Neural cell (in vitro differentiated cells): ENCODE measurements around the gene XPNPEP3. TPM values are rescaled to one million over a fixed set of nuclear protein-coding genes. Genes with fewer than 3 reads are reported as not detected.

Source experiments
- H2AFZ ChIP-seq: fragments of 200-600, 300-800 bp; sonication (generic), shearing (Covaris generic); 2 replicates; pipeline ENCODE4 v1.6.0; 2014; ENCODE audit warnings: low read depth, mild to moderate bottlenecking, antibody characterized with exemption, low read length, moderate library complexity
- H3F3A ChIP-seq: fragments of 200-600 bp; shearing (Covaris generic); 2 replicates; pipeline ENCODE4 v1.6.1; 2016; ENCODE audit warnings: mild to moderate bottlenecking, moderate library complexity, mixed read lengths, antibody characterized with exemption, low read length; ENCODE audit not compliant: insufficient read depth, poor library complexity, severe bottlenecking
- H3K27ac ChIP-seq: fragments of 200-600, 300-800 bp; sonication (generic), shearing (Covaris generic); 2 replicates; pipeline ENCODE4 v1.5.1; 2014; ENCODE audit warnings: mild to moderate bottlenecking, low read length, moderate library complexity
- H3K27me3 ChIP-seq: fragments of 300-800, 200-600 bp; sonication (generic), shearing (Covaris generic); 2 replicates; pipeline ENCODE4 v1.6.0; 2014; ENCODE audit warnings: mild to moderate bottlenecking, low read depth, low read length, moderate library complexity; ENCODE audit not compliant: insufficient read depth
- H3K36me3 ChIP-seq: fragments of 300-800, 200-600 bp; sonication (generic), shearing (Covaris generic); 2 replicates; pipeline ENCODE4 v1.5.1; 2014; ENCODE audit warnings: mild to moderate bottlenecking, antibody characterized with exemption, low read length, moderate library complexity; ENCODE audit not compliant: insufficient read depth
- H3K4me2 ChIP-seq: fragments of 300-800, 200-600 bp; sonication (generic), shearing (Covaris generic); 2 replicates; pipeline ENCODE4 v1.6.0; 2014; ENCODE audit warnings: mild to moderate bottlenecking, low read length
- H3K4me3 ChIP-seq: fragments of 300-800, 200-600 bp; sonication (generic), shearing (Covaris generic); 2 replicates; pipeline ENCODE4 v1.5.1; 2014; ENCODE audit warnings: mild to moderate bottlenecking, low read length, moderate library complexity
- H3K79me2 ChIP-seq: fragments of 200-600 bp; shearing (Covaris generic); replicated peaks from 2 replicates; pipeline ENCODE4 v1.6.0; 2014; ENCODE audit warnings: mild to moderate bottlenecking, low read length, moderate library complexity; ENCODE audit not compliant: insufficient read depth
- H3K9ac ChIP-seq: fragments of 300-800, 200-600 bp; sonication (generic), shearing (Covaris generic); 2 replicates; pipeline ENCODE4 v1.6.1; 2016; ENCODE audit warnings: mild to moderate bottlenecking, low read length, mixed read lengths
- H3K9me2 ChIP-seq: fragments of 200-600 bp; shearing (Covaris generic); 2 replicates; pipeline ENCODE4 v1.6.1; 2016; ENCODE audit warnings: mild to moderate bottlenecking, low read length, mixed read lengths; ENCODE audit not compliant: insufficient read depth
- H3K9me3 ChIP-seq: fragments of 200-600, 300-800 bp; sonication (generic), shearing (Covaris generic); 2 replicates; pipeline ENCODE4 v1.6.1; 2016; ENCODE audit warnings: mild to moderate bottlenecking, mixed run types, low read length, moderate library complexity, mixed read lengths
- H4K20me1 ChIP-seq: fragments of 200-600 bp; shearing (Covaris generic); 2 replicates; pipeline ENCODE4 v1.6.1; 2016; ENCODE audit warnings: mild to moderate bottlenecking, mixed run types; ENCODE audit not compliant: insufficient read depth
- EP300 ChIP-seq: fragments of 450-650 bp; conservative IDR thresholded peaks from 2 replicates; pipeline ENCODE4 v1.6.1; 2014; ENCODE audit warnings: antibody characterized with exemption, mild to moderate bottlenecking, moderate library complexity; ENCODE audit not compliant: poor library complexity, severe bottlenecking
- EZH2 ChIP-seq: fragments of 200-600, 300-800 bp; shearing (Covaris generic), sonication (generic); IDR thresholded peaks from 2 replicates; pipeline ENCODE4 v1.6.1; 2014; ENCODE audit warnings: antibody characterized with exemption, low read length, borderline replicate concordance, mild to moderate bottlenecking; ENCODE audit not compliant: insufficient read depth, poor library complexity, severe bottlenecking
- MXI1 ChIP-seq: fragments of 450-650 bp; conservative IDR thresholded peaks from 2 replicates; pipeline ENCODE4 v1.6.1; 2014; ENCODE audit warnings: antibody characterized with exemption, mild to moderate bottlenecking; ENCODE audit not compliant: poor library complexity, severe bottlenecking
- POLR2AphosphoS5 ChIP-seq: IDR thresholded peaks from 2 replicates; pipeline ENCODE4 v1.6.1; 2012
- RAD21 ChIP-seq: fragments of 450-650 bp; conservative IDR thresholded peaks from 2 replicates; pipeline ENCODE4 v1.6.1; 2014; ENCODE audit warnings: antibody characterized with exemption, mild to moderate bottlenecking, moderate library complexity
- SMC3 ChIP-seq: fragments of 450-650 bp; conservative IDR thresholded peaks from 2 replicates; pipeline ENCODE4 v1.6.1; 2014; ENCODE audit warnings: antibody characterized with exemption, mild to moderate bottlenecking, moderate library complexity; ENCODE audit not compliant: poor library complexity
- TAF1 ChIP-seq: IDR thresholded peaks from 2 replicates; pipeline ENCODE4 v1.6.1; 2012; ENCODE audit warnings: low read depth
- polyA plus RNA-seq: library from polyadenylated mRNA; depleted of rRNA; stranded (reverse); fragments of >200 nt; gene quantifications from 2 replicates; pipeline ENCODE4 v1.2.3, GENCODE V29; 2014
- TF ChIP-seq, protein P1 (sequence below): fragments of 450-650 bp; IDR thresholded peaks from 2 replicates; pipeline ENCODE4 v1.5.1; 2014; ENCODE audit warnings: antibody characterized with exemption, mild to moderate bottlenecking, moderate library complexity; ENCODE audit not compliant: poor library complexity, severe bottlenecking
- TF ChIP-seq, protein P2 (sequence below): IDR thresholded peaks from 2 replicates; pipeline ENCODE4 v1.6.1; 2012; ENCODE audit warnings: borderline replicate concordance

XPNPEP3 gene
- polyA plus RNA-seq, 1 donor from 2014 or later = 5.2 TPM

DNA sequence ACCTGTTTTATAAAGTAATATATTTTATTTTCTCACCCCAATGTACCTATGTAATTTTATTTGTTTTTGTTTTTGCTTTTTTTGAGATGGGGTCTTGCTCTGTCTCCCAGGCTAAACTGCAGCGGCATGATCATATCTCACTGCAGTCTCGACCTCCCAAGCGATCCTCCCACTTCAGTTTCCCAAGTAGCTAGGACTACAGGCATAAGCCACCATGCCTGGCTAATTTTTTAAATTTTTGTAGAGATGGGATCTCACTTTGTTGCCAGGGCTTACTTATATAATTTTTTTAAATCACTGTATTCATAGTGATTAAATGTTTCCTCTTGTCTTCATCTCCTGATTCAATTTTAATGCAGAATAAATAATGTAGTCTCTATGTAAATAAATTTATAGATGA is 18.2 kb downstream of the XPNPEP3 start:
- Histone ChIP-seq H3K4me3 (no peak overlapping the region), H2AFZ (no peak overlapping the region), H3K27ac (no peak overlapping the region), H3K9ac (no peak overlapping the region), H3K79me2 (no peaks in the 10 kb centered on the region), H3K36me3 (no peaks in the 10 kb centered on the region), H3F3A (no peaks in the 10 kb centered on the region), H4K20me1 (no peaks in the 10 kb centered on the region), H3K27me3 (no peaks in the 10 kb centered on the region), H3K9me3 (no peaks in the 10 kb centered on the region), H3K9me2 (no peaks in the 10 kb centered on the region), H3K4me2 (no peak overlapping the region)
- TF ChIP-seq EZH2 = no peak
- TF ChIP-seq, protein P1, sequence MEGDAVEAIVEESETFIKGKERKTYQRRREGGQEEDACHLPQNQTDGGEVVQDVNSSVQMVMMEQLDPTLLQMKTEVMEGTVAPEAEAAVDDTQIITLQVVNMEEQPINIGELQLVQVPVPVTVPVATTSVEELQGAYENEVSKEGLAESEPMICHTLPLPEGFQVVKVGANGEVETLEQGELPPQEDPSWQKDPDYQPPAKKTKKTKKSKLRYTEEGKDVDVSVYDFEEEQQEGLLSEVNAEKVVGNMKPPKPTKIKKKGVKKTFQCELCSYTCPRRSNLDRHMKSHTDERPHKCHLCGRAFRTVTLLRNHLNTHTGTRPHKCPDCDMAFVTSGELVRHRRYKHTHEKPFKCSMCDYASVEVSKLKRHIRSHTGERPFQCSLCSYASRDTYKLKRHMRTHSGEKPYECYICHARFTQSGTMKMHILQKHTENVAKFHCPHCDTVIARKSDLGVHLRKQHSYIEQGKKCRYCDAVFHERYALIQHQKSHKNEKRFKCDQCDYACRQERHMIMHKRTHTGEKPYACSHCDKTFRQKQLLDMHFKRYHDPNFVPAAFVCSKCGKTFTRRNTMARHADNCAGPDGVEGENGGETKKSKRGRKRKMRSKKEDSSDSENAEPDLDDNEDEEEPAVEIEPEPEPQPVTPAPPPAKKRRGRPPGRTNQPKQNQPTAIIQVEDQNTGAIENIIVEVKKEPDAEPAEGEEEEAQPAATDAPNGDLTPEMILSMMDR = no peak
- no peak for TF ChIP-seq POLR2AphosphoS5
- TF ChIP-seq EP300 = no peak
- no peak for TF ChIP-seq MXI1
- no peak for TF ChIP-seq RAD21
- TF ChIP-seq, protein P2, sequence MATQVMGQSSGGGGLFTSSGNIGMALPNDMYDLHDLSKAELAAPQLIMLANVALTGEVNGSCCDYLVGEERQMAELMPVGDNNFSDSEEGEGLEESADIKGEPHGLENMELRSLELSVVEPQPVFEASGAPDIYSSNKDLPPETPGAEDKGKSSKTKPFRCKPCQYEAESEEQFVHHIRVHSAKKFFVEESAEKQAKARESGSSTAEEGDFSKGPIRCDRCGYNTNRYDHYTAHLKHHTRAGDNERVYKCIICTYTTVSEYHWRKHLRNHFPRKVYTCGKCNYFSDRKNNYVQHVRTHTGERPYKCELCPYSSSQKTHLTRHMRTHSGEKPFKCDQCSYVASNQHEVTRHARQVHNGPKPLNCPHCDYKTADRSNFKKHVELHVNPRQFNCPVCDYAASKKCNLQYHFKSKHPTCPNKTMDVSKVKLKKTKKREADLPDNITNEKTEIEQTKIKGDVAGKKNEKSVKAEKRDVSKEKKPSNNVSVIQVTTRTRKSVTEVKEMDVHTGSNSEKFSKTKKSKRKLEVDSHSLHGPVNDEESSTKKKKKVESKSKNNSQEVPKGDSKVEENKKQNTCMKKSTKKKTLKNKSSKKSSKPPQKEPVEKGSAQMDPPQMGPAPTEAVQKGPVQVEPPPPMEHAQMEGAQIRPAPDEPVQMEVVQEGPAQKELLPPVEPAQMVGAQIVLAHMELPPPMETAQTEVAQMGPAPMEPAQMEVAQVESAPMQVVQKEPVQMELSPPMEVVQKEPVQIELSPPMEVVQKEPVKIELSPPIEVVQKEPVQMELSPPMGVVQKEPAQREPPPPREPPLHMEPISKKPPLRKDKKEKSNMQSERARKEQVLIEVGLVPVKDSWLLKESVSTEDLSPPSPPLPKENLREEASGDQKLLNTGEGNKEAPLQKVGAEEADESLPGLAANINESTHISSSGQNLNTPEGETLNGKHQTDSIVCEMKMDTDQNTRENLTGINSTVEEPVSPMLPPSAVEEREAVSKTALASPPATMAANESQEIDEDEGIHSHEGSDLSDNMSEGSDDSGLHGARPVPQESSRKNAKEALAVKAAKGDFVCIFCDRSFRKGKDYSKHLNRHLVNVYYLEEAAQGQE = no peak
- no peak for TF ChIP-seq SMC3
- TF ChIP-seq TAF1 = no peak

DNA sequence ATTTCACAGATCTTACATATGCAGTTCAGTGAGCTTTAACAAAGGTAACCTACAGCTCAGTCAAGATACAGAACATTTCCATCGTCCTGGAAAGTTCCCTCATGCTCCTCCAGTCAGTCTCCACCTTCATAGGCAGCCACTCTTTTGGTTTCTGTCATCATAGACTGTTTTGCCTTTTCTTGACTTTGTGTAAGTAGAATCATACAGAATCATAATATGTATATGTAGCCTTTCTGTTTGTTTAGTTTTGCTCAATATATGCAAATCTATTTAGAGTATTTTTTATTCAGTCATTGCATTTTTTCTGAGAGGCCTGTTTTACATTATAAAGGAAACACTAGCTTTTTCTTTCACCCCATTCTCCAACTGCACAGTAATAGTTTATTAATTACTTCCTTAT is 20.0 kb downstream of the XPNPEP3 start:
- Histone ChIP-seq H3K9me3 (no peaks in the 10 kb centered on the region), H3K27me3 (no peaks in the 10 kb centered on the region), H2AFZ (no peak overlapping the region), H3K27ac (no peak overlapping the region), H3K36me3 (no peaks in the 10 kb centered on the region), H3F3A (no peaks in the 10 kb centered on the region), H3K79me2 (no peaks in the 10 kb centered on the region), H4K20me1 (no peaks in the 10 kb centered on the region), H3K9me2 (no peaks in the 10 kb centered on the region), H3K4me2 (no peak overlapping the region), H3K9ac (no peak overlapping the region), H3K4me3 (no peak overlapping the region)
- no peak for TF ChIP-seq EP300
- TF ChIP-seq, protein P1 = no peak
- no peak for TF ChIP-seq POLR2AphosphoS5
- TF ChIP-seq TAF1 = no peak
- TF ChIP-seq, protein P2 = no peak
- no peak for TF ChIP-seq RAD21
- TF ChIP-seq SMC3 = no peak
- no peak for TF ChIP-seq MXI1
- TF ChIP-seq EZH2 = no peak
